Neutrophil (primary cell): ENCODE measurements around the gene UBASH3A.

Experiments
- H3K27ac ChIP-seq: fragments of 200-600 bp; sonication (generic); 2 replicates; pipeline ENCODE4 v1.5.1; 2016; ENCODE audit warnings: mild to moderate bottlenecking, moderate library complexity
- H3K27me3 ChIP-seq: fragments of 200-600 bp; sonication (generic); 2 replicates; pipeline ENCODE4 v1.6.0; 2016; ENCODE audit warnings: mild to moderate bottlenecking
- H3K36me3 ChIP-seq: fragments of 200-600 bp; sonication (generic); 2 replicates; pipeline ENCODE4 v1.5.1; 2017
- H3K4me1 ChIP-seq, 2 experiments: fragments of 200-600 bp in 1 of 2; sonication (generic) in 1 of 2; 1 replicate in 1 of 2; 2 replicates in 1 of 2; pipeline versions ENCODE4 v1.5.1 to v1.6.1; 2013 to 2016; ENCODE audit warnings: low read depth in 1 of 2, low read length in 1 of 2, mild to moderate bottlenecking in 1 of 2, moderate library complexity in 1 of 2; ENCODE audit not compliant: control insufficient read depth in 1 of 2, insufficient read depth in 1 of 2
- H3K4me3 ChIP-seq, 2 experiments: fragments of 200-600 bp in 1 of 2; sonication (generic) in 1 of 2; 1 replicate in 1 of 2; 2 replicates in 1 of 2; pipeline ENCODE4 v1.5.1; 2013 to 2016; ENCODE audit warnings: low read depth in 1 of 2, low read length in 1 of 2, mild to moderate bottlenecking in 1 of 2, moderate library complexity in 1 of 2
- H3K9me3 ChIP-seq: fragments of 200-600 bp; sonication (generic); 2 replicates; pipeline ENCODE4 v1.5.1; 2016
- CTCF ChIP-seq: fragments of 200-600 bp; sonication (generic); IDR thresholded peaks from 2 replicates; pipeline ENCODE4 v1.5.1; 2016; ENCODE audit warnings: antibody characterized with exemption

Gene UBASH3A

GRCh38 chr21:42461881-42462877 is 58.5 kb downstream of the UBASH3A start:
- no peaks in the 10 kb centered on the region for H3K36me3 ChIP-seq
- TF ChIP-seq CTCF = no peak
- H3K27me3 ChIP-seq = no peaks in the 10 kb centered on the region
- H3K9me3 ChIP-seq = no peaks in the 10 kb centered on the region
- H3K4me1 ChIP-seq = peaks cover 17 to 23% of the 10 kb centered on the region in 2 experiments
- H3K27ac ChIP-seq = no peak overlapping the region
- H3K4me3 ChIP-seq = no peak overlapping the region

GRCh38 chr21:42463861-42464515 is 60.3 kb downstream of the UBASH3A start:
- TF ChIP-seq CTCF = no peak
- Histone ChIP-seq H3K27ac (peak overlapping the region; percentile 76), H3K4me1 (peaks cover 17 to 23% of the 10 kb centered on the region in 2 experiments)

GRCh38 chr21:42465008-42465802 is 61.5 kb downstream of the UBASH3A start:
- TF ChIP-seq CTCF = no peak
- Histone ChIP-seq H3K27ac (no peak overlapping the region), H3K27me3 (no peaks in the 10 kb centered on the region), H3K9me3 (no peaks in the 10 kb centered on the region), H3K4me1 (peaks cover 17 to 23% of the 10 kb centered on the region in 2 experiments), H3K36me3 (no peaks in the 10 kb centered on the region), H3K4me3 (no peak overlapping the region)

More at GRCh38 chr21:42463861-42464515, 60.3 kb downstream of the UBASH3A start:
- H3K9me3 ChIP-seq = no peaks in the 10 kb centered on the region
- no peaks in the 10 kb centered on the region for H3K36me3 ChIP-seq
- H3K27me3 ChIP-seq = no peaks in the 10 kb centered on the region
- H3K4me3 ChIP-seq = peak overlapping the region; percentile 42 to 45

- TF ChIP-seq CTCF = no peak
- peaks cover 17 to 23% of the 10 kb centered on the region in 2 experiments for H3K4me1 ChIP-seq
- H3K27me3 ChIP-seq = no peaks in the 10 kb centered on the region
- H3K27ac ChIP-seq = no peak overlapping the region
- no peaks in the 10 kb centered on the region for H3K36me3 ChIP-seq
- H3K4me3 ChIP-seq = no peak overlapping the region
- H3K9me3 ChIP-seq = no peaks in the 10 kb centered on the region
Measured at GRCh38 chr21:42465803-42466127, 62.1 kb downstream of the UBASH3A start.

- H3K9me3 ChIP-seq = no peaks in the 10 kb centered on the region
- no peaks in the 10 kb centered on the region for H3K27me3 ChIP-seq
- H3K27ac ChIP-seq = no peak overlapping the region
- TF ChIP-seq CTCF = no peak
- H3K4me1 ChIP-seq = peaks cover 17 to 23% of the 10 kb centered on the region in 2 experiments
- H3K36me3 ChIP-seq = no peaks in the 10 kb centered on the region
- H3K4me3 ChIP-seq = no peak overlapping the region
Measured at GRCh38 chr21:42466700-42467099, 63.0 kb downstream of the UBASH3A start.
